ENCODE measurements around the gene HDHD2.

Gene HDHD2

DNA sequence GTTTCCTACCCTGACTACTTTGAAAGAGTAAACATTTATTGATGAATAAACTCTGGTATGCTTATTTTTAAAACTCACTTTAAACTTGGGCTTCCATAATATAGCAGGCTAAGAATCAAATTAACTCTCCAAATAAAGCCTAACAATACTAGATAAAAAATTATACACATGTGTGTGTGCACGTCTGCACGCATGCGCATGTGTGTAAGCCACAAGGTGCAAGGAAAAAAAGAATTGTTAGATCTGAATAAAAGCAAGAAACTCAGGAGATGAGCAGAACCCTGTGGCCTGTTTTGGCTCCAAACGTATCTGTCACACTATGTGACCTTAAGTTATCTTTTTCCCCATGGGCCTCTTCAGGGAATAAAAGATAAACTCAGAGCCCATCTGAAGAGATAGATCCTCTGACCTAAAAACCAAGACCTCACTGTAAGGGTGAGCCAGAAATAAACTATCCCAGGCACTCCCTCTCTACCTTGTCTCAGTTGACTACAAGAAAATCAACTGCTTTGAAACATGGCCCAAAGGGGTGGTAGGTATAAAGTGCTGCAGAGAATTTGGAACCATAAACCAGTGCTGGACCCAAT lies 6.3 kb downstream of the HDHD2 start:
- no peak for DNase-seq

DNA sequence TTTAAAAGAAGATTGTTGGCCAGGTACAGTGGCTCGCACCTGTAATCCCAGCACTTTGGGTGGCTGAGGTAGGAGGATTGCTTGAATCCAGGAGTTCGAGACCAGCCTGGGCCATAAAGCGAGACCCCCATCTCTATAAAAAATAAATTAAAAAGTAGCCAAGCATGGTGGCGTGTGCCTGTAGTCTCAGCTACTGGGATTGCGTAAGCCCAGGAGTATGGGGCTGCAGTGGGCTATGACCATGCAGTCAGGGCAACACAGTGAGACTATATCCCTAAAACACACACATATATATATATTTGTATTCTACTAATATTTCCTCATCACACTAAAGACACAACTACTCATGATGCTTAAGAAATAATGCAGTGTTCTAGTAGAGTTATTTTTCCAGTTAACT lies 7.1 kb downstream of the HDHD2 start:
- no peak for DNase-seq

DNA sequence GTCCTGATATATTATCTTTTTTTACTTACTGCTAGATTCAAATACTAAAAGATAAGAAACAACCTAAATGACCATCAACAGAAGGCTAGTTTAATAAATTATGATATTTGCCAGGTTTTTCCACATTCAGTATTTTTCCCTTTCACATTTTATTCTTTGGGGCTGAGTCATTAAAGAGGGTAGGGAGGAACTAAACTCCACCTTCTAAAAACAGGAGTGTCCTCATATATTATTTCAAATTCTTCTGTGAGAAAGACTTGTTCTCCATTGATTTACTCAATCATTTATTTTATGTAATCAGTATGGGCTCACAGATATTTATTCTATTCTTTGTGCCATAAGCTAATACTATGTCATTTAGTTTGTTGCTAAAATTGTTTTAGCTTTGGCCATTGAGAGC lies 9.0 kb downstream of the HDHD2 start:
- DNase-seq: no peak

DNA sequence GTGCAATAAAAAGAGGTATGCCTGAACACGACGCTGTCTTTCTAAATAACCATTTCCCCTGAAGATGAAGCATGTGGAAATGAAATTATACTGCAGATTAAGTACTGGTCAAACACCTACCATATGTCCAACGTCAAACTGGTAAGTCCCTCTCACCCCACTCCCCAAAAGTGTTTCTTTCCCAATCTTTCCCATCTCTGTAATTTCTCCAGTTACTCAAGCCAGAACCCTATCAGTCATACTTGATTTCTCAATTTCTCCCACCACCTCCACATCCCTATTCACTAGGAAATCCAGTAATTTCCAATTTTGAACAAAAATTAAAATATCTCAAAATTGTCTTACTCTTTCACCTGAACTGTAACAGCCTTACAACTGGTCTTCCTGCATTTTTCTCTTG lies 29.2 kb downstream of the HDHD2 start:
- DNase-seq: no peak

DNA sequence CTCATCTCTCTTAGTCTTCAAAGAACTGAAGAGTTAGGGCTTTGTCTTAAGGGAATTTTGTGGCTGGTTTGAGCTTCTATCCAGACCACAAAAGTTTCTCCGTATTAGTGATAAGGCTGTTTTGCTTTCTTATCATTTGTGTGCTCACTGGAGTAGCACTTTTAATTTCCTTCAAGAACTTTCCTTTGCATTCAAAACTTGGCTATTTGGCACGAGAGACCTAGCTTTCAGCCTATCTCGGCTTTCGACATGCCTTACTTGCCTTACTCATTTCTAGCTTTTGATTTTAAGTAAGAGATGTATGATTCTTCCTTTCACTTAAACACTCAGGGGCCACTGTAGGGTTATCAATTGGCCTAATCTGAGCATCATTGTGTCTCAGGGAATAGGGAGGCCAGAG lies 29.9 kb downstream of the HDHD2 start:
- DNase-seq: no peak

DNA sequence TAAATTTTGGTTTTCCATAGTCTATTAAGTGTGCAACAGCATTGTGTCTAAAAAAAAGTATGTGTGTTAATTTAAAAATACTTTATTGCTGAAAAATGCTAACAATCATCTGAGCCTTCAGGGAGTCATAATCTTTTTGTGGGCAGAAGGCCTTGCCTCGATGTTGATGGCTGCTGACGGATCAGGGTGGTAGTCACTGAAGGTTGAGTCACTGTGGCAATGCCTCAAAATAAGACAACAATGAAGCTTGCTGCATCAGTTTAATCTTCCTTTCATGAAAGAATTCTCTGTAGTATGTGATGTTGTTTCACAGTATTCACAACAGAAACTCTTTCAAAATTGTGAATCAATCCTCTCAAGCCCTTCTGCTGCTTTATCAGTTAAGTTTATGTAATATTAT lies 31.3 kb downstream of the HDHD2 start:
- DNase-seq: no peak

DNA sequence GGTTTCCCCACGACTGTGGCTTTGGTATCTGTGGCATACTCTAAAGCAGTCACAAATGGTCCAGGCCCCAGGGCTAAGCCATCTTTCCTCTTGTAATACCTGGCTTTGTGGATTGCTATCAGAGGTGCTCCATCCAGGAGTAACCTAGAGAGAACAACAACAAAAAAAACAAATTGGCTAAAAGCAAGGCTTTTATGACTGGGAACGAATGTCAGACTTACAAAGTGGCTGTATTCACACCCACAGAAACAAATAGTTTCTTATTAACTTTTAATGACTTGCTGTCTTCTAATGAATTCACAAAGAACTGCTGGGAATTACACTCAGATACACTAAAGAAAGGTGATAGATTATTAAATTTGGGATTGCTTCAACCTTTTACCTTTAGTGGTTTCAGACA lies 35.1 kb downstream of the HDHD2 start:
- DNase-seq: no peak

DNA sequence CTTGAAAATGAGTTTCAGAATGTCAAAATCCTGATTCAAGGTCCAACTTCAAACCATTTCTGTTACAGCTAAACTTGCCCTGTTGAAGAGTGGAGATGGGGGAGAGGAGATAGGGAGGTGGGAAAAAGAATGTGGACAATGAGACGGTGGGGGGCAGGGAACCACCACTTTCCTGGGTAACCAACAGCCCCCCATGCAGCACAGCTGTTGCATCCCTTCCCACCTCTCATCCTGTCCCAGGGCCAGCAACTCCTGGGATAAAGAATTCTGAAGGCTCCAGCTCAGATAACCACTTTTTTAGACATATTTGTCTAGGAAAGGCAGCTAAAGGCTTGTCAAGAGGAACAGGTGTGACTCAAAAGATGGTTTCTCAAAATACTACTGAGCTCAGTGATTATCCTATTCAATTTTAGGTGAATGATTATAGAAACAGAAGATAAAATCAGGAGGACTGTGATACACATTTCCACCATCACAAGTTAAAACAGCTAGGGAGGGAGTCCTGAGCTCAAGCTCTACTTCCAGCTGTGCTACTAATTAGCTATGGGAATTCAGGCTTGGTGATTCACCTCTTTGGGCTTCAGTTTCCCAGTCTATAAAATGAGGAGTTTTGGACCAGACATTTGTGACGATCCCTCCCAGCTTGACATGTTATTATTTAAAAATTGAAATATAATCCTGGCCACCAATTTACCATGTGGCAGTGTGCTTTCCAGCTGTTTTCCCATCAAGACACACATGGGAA lies 36.3 kb downstream of the HDHD2 start:
- no peak for DNase-seq

DNA sequence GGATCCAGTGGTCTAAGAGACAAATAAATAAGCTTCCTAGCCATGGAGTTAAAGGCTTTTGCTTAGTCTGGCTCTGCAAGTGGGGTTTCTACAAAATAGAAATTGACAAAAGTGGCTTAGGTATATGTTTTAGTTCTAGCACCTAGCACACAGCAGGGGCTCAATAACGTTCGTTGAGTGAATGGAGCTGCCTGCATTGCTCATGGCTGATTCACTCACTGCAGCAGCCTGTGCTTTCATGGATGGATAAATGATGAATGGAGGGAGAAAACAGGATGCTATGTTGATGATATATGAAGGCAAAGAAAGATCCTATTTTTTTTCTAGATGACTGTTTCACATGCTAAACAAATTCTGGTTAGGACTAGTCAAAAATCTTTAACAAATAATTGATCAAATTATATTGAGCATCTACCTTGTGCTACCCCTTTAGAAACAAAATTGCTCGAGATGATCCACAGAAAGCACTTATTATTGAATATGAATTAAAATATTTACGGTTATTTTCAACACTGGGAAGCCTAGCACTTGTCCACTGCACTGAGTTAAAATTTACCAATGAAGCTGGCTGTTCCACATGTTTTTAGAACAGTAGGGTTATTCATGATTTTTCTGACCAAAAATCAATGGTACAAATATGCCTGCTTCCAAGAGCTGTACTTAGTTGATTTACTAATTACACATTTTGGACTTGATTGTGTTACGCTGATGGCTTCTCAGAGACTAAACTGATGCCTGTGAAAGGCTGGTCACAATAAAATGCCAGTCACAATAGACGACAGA lies 39.6 kb downstream of the HDHD2 start:
- no peak for DNase-seq

DNA sequence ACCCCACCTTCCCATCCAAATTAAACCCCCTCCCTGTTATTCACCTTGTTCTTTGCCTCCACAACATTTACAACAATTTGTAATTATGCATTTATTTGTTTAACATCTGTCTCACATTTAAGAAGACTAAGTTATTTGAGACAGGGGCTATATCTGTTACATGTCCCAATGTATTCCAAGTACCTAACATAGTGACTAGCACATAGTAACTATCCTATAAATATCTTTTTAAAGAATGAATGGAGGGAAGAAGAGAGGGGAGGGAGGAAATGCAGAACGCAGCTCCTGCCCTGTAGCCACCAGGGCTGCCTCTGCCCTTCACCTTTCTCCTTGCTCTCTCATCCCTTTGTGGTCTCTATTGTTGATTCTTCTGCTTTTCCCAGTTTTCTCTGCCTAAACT lies 40.6 kb downstream of the HDHD2 start:
- DNase-seq: no peak

DNA sequence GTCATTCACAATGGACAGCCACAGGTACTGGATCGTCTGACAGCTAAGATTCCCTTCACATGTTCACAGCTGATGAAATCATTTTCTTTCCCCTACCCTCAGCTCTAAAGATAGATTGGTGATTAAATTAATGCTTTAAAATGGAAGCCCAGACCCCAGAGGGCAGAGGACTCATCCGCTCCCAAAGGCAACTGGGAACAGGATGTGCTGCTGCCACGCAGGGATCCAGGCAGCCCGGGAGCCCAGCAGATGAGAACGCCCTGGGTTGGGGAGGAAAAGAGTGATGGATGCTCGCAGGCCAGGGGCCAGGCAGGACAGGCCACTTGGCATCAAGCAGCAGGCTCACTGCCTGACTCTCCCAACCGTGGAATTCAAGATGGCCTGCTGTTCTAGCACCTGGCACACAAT lies 41.3 kb downstream of the HDHD2 start:
- DNase-seq: no peak

DNA sequence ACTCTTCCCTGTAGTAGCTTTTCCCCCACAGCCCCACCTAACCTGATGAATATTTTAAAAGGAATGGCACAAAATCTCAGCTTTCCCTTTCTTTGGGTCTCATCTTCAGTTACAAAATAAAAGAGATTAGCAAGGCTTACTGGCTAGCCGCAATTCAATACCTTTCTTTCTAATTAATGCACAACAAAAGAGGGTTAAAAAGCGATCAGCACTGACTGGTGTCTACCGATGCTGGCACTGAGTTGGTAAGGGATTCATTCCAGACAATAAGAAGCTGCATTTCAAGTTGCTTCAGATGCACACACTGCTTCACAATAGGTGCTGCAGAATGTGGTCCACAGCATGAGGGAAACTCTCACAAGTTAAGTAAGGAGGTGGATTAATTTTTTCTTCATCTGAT lies 41.9 kb downstream of the HDHD2 start:
- no peak for DNase-seq

DNA sequence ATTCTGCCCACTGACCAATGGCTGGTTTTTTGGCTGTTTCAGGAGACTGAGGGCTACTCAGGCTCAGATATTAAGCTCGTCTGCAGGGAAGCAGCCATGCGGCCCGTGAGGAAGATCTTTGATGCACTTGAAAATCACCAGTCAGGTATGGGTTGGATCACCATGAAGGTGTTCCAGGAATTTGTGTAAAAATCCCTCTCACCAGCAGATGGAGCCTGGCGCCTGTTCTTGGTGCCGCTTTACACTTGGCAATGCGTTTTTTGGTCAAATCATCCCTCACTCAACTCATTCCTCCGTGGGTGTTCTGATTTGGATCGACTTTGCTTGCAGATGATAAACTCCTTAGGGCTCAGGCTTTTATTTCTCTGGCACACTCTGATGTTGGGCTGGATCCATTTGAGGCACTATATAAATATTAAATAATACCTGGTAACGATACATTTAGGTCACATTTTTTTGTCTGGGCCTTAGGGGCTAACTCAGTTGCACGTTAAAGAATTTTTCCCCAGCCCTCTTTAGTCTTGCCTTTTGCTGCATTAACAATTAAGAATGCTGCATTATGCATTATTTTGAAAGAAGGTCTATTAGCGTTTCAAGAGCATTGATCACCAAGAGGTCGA lies 50.0 kb downstream of the HDHD2 start:
- DNase-seq: no peak

DNA sequence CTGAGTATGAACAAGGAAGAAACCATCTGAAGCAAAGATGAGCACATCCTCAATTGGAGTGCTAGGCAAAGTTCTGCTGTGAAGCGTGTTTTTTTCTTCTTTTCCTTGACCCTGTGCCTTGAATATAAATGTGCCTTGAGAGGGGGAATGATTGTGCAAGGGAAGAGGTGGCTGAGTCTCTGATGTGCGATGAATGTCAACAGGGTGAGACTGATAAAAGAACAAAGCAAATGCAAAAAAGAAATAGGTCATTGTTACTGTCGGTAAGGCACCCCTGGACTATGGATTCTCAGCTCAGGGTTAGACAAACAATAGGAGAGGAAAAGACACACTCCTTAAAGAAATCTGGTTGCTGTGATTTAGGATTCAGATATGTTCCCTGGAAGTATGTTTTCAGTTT lies 54.5 kb downstream of the HDHD2 start:
- DNase-seq: no peak

DNA sequence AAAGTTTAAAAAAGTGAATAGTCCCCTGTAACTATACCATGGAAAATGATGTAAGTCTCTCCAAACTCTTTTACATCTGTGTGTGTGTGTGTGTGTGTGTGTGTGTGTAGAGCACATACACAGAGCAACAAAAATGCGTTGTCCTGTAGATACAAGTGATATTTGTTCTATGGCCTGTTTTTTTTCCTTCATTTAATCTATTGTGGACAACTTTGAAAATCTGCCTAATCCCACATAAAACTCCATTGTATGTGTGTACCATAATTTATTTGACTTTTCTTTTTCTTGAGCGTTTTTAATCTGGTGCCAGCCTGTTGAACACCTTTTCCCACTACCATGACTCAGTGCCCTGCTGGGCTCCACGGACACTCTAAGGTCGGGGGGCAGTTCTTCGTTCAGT lies 62.6 kb downstream of the HDHD2 start:
- no peak for DNase-seq

DNA sequence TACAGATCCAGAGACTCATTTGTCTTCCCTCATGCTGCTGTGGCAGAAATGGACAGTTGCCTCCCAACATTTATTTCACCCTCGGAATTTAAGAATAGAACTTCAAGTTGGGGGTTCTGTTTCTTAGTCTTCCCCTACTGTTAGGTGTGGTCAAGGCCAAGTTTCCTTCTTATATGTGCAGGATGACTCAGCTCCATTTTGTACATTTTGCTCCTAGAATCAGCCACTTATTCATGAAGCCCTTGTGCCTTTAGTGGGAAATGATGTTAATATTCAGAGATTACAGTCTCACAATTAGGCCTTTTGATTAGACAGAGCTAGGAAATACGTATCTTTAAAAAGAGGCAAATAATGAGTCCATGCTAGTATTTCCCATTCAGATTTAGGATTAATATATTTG lies 68.7 kb downstream of the HDHD2 start:
- DNase-seq: no peak

DNA sequence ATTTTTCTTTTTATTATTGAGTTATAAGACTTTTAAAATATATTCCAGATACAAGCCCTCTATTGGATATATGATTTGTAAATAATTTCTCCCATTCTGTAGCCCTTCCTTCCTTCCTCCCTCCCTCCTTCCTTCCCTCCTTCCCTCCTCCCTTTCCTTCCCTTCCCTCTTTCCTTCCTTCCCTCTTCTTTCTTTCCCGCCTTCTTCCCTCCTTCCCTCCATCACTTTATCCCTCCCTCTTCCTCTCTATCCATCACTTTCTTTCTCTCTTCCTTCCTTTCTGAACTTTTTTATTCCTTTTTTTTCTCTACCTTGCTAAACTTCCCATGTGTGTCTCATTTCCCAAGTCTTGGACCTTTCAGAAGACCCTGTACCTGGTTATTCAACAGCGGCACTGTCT lies 69.4 kb downstream of the HDHD2 start:
- DNase-seq: no peak

DNA sequence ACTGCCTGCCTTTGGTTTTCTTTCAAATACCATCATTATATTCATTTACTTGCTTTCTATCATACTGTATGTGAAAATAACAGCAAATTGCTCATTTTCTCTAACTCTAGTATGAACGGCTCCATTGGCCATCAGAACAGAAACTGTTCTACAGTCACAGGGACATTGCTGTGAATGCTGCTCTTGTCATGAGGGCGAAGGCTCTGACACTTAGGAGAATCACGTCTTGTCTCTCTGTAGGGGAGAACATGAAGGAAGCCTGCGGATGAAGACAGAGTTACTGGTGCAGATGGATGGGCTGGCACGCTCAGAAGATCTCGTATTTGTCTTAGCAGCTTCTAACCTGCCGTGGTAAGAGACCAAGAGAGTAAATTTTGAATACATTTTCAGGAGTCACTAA lies 73.2 kb downstream of the HDHD2 start:
- no peak for DNase-seq

DNA sequence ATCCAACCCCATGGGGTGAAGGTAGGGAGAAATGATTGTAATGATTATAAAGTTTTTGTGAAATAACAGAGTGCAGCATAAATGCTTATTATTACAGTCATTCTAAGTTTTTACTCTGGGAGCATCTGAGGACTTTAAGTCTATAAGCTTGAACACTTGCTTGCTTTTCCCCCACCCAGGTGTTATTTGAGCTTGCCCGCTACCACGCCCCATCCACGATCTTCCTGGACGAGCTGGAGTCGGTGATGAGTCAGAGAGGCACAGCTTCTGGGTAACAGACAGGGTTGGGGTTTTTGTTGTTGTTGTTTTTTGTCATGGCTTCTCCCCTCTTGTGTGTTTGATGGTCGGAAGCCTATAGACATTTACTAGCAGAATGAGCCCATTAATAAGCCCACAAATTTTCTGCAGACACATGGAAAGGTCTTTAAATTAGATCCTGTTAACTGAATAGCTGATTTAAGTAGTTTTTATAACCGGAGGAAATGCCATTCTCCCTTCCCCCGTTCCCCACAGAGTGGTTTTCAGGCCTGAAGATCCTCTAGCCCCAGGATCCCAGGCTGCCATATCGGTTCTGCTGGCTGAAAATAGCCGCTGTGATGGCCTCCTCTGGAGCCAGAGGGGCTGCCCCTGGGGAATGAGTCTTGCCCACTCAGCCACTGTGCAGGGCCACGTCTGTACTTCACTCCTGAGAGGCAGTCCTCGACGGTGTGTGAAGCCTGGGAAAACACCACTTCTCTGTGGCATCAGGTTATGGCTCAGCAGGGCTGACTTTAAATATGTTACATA lies 75.0 kb downstream of the HDHD2 start:
- DNase-seq: no peak

DNA sequence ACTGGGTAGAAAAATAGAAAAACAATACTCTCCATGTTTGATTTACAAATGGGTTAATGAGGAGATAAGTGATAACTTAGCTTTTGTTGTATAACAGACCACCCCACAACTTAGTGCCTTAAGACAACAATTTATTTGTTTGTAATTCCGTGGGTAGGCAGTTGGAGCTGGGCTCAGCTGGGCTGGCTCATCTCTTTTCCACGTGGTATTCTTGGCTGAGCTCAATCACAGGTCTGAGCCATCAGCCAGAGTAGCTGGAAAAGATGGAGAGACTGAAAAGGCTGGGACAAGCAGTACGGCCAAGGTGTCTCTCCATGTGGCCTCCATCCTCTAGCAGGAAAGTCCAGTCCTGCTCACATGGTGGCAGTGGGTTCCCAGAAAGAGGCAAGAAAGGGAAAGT lies 82.7 kb downstream of the HDHD2 start:
- no peak for DNase-seq

DNA sequence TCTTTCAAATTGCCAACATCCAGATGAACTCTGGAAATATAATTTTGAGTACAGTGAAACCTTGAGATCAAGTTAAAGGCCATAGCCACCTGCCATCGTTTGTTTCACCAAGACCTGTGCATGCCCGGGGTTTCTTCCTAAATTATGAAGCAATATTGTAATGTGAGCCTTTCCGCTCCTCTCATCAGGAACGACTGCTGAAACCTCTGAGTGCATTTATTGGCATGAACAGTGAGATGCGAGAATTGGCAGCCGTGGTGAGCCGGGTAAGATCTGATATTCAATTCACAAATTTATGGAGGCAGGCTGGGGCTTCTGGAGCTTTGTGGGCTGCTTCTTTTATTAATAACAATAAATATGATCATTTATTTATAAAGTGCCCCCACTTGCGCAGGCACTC lies 87.2 kb downstream of the HDHD2 start:
- no peak for DNase-seq

DNA sequence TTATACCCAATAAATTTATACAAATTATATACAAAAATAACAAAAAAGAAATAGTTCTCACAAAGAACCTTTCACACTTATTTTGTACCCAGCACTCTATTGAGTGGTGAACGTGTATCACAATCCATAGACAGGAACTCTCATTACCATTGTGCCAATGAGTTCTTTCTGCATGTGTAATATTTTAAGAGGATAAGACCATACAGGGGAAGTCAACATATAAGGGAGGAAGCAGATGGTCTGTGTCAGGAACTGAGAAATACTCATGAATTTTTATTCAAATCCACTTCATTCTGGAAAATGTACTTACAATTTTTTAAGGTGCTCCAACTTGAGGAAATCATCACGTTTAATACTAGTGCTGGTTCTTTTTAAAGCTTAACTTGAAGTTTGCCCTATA lies 87.8 kb downstream of the HDHD2 start:
- DNase-seq: no peak

Measured in cortex of kidney (tissue), 1 donor.